ENCODE measurements around the gene NBPF6.
"Not testable (repeated sequence)": the region's sequence is repeated elsewhere in the genome, so short reads cannot be mapped to it uniquely, and the experiment has no call there.

NBPF6 gene

GRCh38 chr1:108450043-108450442 is at the start of gene NBPF6:
TSS of gene NBPF6 (plus strand) at chr1:108450343. CDS start at chr1:108450602, 259 bp downstream.
- not testable (repeated sequence) for DNase-seq (ENCODE audit: low spot score)

GRCh38 chr1:108411098-108411833 is 38.9 kb upstream of the NBPF6 start:
- DNase-seq (ENCODE audit: low spot score) = not testable (repeated sequence)

- DNase-seq (ENCODE audit: low spot score) = not testable (repeated sequence)
Observed at GRCh38 chr1:108420129-108420528, 30.0 kb upstream of the NBPF6 start.

- not testable (repeated sequence) for DNase-seq (ENCODE audit: low spot score)
Observed at GRCh38 chr1:108421061-108421916, 28.9 kb upstream of the NBPF6 start.

- DNase-seq (ENCODE audit: low spot score) = not testable (repeated sequence)
Observed at GRCh38 chr1:108426877-108427276, 23.3 kb upstream of the NBPF6 start.

- not testable (repeated sequence) for DNase-seq (ENCODE audit: low spot score)
Observed at GRCh38 chr1:108432002-108432401, 18.1 kb upstream of the NBPF6 start.

- not testable (repeated sequence) for DNase-seq (ENCODE audit: low spot score)
Observed at GRCh38 chr1:108433404-108433803, 16.7 kb upstream of the NBPF6 start.

- DNase-seq (ENCODE audit: low spot score) = not testable (repeated sequence)
Observed at GRCh38 chr1:108438536-108438935, 11.6 kb upstream of the NBPF6 start.

GRCh38 chr1:108454521-108454920 is 4.4 kb downstream of the NBPF6 start:
- not testable (repeated sequence) for DNase-seq (ENCODE audit: low spot score)

GRCh38 chr1:108458661-108459060 is 8.5 kb downstream of the NBPF6 start:
- DNase-seq (ENCODE audit: low spot score) = not testable (repeated sequence)

- not testable (repeated sequence) for DNase-seq (ENCODE audit: low spot score)
Observed at GRCh38 chr1:108461758-108462157, 11.6 kb downstream of the NBPF6 start.

- not testable (repeated sequence) for DNase-seq (ENCODE audit: low spot score)
Observed at GRCh38 chr1:108463962-108464361, 13.8 kb downstream of the NBPF6 start.

- not testable (repeated sequence) for DNase-seq (ENCODE audit: low spot score)
Observed at GRCh38 chr1:108466166-108466565, 16.0 kb downstream of the NBPF6 start.

GRCh38 chr1:108467155-108467554 is 17.0 kb downstream of the NBPF6 start:
- DNase-seq (ENCODE audit: low spot score) = not testable (repeated sequence)

- not testable (repeated sequence) for DNase-seq (ENCODE audit: low spot score)
Observed at GRCh38 chr1:108470750-108471149, 20.6 kb downstream of the NBPF6 start.

- not testable (repeated sequence) for DNase-seq (ENCODE audit: low spot score)
Observed at GRCh38 chr1:108474516-108474915, 24.4 kb downstream of the NBPF6 start.

GRCh38 chr1:108478429-108479015 is 28.4 kb downstream of the NBPF6 start:
- no peak for DNase-seq (ENCODE audit: low spot score)

- DNase-seq (ENCODE audit: low spot score) = no peak
Observed at GRCh38 chr1:108482708-108483107, 32.6 kb downstream of the NBPF6 start.

- not testable (repeated sequence) for DNase-seq (ENCODE audit: low spot score)
Observed at GRCh38 chr1:108485990-108486389, 35.8 kb downstream of the NBPF6 start.

- DNase-seq (ENCODE audit: low spot score) = not testable (repeated sequence)
Observed at GRCh38 chr1:108486707-108487106, 36.6 kb downstream of the NBPF6 start.

GRCh38 chr1:108495008-108495407 is 44.9 kb downstream of the NBPF6 start:
- not testable (repeated sequence) for DNase-seq (ENCODE audit: low spot score)

GRCh38 chr1:108496856-108497255 is 46.7 kb downstream of the NBPF6 start:
- DNase-seq (ENCODE audit: low spot score) = not testable (repeated sequence)

Measured in CD4-positive, alpha-beta T cell treated with Interleukin-15 for 4 hours (primary cell).